Endometrial microvascular endothelial cells (primary cell): ENCODE data around the gene NMNAT3. TPM values are rescaled to one million over a fixed set of nuclear protein-coding genes. Genes with fewer than 3 reads are reported as not detected.

Experiments used
- in situ Hi-C: cut with HindIII; loops from 2 replicates; pipeline ENCODE4 v1.10.0; 2017; ENCODE audit warnings: low sequenced_read_pairs, low pct_unique_long_range_greater_than_20kb; ENCODE audit errors: inconsistent ontology term
- total RNA-seq: library from RNA; depleted of rRNA; stranded (reverse); fragments of >200 nt; gene quantifications from one replicate; pipeline ENCODE4 v1.2.3, GENCODE V29; 2015; ENCODE audit errors: inconsistent ontology term

The NMNAT3 gene
- total RNA-seq, 1 donor from 2014 or later: not detected

- in situ Hi-C loops: no loop called here
Measured at GRCh38 chr3:139560411-139560810, 117.4 kb downstream of the NMNAT3 start.

GRCh38 chr3:139559541-139559940, 118.2 kb downstream of the NMNAT3 start:
- in situ Hi-C loops: no loop called here

DNA sequence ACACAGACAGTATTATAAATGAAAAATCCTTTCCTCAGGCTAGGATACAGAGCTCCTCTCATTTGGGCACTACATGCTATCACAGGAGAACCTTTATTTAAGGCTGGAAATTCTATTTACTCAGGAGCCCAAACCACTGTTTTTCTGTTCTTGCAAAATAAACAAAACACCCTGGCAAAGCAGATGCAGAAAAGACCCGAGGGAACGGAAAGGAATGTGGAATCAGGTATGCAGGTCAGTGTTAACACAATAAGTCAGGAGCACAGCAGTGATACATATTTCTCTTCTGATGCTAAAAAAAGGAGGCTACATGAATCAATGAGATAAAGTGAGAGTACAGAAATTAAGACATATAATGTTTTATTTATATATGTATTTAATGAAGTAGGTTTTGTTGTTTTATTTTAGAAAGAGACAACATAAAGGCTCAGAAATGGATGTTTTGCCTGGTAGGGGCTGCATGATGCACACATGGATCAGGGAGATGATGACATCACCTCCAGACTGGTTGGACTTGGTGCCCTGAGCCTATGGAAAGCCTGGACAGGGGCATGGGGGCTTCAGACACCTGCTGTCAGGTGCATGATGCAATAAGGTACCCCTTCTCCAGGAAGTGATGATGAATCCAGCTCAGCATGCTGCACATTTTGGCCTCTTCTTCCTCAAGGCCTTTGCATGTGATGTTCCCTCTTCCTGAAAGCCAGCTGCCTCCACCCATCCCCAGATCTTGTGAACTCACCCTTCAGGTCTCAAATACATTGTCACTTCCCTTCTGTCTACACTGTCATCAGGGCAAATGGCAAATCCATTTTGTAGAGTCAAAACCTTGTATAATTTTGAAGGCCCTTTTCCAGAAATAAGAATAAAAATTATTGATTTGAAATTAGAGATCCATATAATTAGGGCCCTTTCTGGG, 119.2 kb downstream of the NMNAT3 start:
- in situ Hi-C loops: no loop called here

- in situ Hi-C loops: no loop called here
Measured at GRCh38 chr3:139557041-139557440, 120.7 kb downstream of the NMNAT3 start.

DNA sequence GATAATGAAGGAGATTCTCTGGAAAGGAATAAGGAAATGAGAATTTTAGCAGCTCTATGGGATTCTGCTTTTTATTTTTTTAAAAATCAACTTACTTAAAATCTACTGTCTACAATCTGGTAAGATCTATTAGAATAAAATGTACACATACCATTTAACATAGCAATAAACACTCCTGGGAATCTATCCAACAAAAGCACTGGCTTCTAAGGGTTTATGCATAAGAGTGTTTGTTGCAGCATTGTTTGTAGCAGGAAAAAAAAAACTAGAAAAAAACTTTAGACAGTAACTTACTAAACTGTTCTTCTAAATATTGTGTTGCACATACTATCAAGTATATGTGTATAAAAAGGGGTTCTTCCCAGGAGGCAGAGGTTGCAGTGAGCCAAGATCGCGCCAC, 122.5 kb downstream of the NMNAT3 start:
- in situ Hi-C loops: no loop called here

- in situ Hi-C loops: no loop called here
Measured at GRCh38 chr3:139554628-139555027, 123.1 kb downstream of the NMNAT3 start.

GRCh38 chr3:139552632-139553365, 125.0 kb downstream of the NMNAT3 start:
- in situ Hi-C loops: no loop called here

GRCh38 chr3:139548801-139549200, 129.0 kb downstream of the NMNAT3 start:
- in situ Hi-C loops: no loop called here

DNA sequence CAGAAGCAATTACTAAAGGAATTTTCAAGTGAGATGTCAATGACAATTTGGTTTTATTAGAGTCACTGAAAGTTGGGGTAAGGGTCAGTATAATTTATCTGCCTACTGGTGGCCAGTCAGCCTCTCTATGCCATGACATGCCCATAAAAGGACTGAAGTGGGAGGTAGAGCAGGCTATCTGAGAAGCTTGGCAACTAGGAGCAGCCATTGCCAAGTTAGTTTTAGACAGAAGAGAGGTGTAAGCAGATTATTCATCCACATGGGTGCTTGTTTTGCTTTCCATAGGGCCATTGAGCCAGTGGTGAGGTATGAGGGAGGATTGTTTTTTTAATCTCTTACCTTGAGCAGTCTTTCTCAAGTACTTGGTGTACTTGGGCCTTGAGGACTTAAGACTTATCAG, 130.1 kb downstream of the NMNAT3 start:
- in situ Hi-C loops: no loop called here

- in situ Hi-C loops: no loop called here
Measured at GRCh38 chr3:139546772-139547171, 131.0 kb downstream of the NMNAT3 start.

GRCh38 chr3:139541532-139542288, 136.1 kb downstream of the NMNAT3 start:
- in situ Hi-C loops: no loop called here

DNA sequence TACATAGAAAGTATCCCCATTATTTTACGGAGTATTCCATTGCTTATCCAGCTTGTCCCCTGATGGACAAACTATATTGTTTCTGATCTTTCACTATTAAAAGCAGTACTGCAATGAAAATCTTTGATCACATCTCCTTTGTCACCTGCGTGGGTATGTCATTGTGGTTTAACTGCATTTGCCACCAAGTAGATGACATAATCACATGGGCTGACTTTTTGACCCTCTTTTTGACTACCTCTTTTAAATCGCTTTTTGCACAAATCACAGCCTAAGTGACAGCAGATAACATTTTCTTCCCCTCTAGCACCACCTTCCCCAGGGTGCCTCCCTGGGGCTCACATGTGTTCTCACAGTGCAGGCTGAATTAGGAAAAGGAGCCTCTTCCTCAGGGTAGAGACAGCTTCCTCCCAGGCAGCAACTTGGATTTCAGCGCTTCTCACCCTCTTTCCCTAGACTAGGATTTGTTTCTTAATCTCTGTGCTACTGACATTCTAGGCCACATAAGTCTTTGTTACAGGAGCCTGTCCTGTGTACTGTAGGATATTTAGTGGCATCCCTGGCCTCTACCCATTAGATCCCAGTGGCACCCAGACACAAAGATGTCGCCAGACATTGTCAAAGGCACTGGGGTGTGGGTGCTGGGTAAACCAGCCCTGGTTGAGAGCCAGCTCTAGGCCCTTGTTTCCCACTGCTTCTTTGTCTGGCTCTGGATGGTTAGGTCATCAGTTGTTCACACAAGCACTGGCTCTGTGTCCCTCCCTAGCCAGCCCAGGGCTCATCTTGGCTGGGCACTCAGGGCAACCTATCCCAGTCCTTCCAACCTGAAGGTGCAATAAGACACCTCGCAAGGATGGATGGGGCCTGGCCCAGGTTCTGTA, 136.9 kb downstream of the NMNAT3 start:
- in situ Hi-C loops: no loop called here

- in situ Hi-C loops: no loop called here
Measured at GRCh38 chr3:139538733-139539132, 139.0 kb downstream of the NMNAT3 start.

- in situ Hi-C loops: no loop called here
Measured at GRCh38 chr3:139537795-139538621, 139.8 kb downstream of the NMNAT3 start.

- in situ Hi-C loops: no loop called here
Measured at GRCh38 chr3:139537361-139537760, 140.4 kb downstream of the NMNAT3 start.

GRCh38 chr3:139534992-139535879, 142.5 kb downstream of the NMNAT3 start:
- in situ Hi-C loops: no loop called here

- in situ Hi-C loops: no loop called here
Measured at GRCh38 chr3:139534455-139534812, 143.3 kb downstream of the NMNAT3 start.
